GM23338 (cell line): ENCODE data around the gene MPPED2.

Experiments
- CTCF ChIP-seq, 2 experiments: fragments of 200-600 bp in 1 of 2; sonication (generic) in 1 of 2; conservative IDR thresholded peaks; 2 replicates each; pipeline versions ENCODE4 v1.5.1 to v1.6.1; 2016 to 2017; ENCODE audit warnings: antibody characterized with exemption in 2 of 2, low read depth in 2 of 2, mild to moderate bottlenecking in 2 of 2, moderate library complexity in 1 of 2
- EZH2phosphoT487 ChIP-seq: fragments of 200-600 bp; sonication (generic); IDR thresholded peaks from one replicate; pipeline ENCODE4 v1.8.1; 2018; ENCODE audit warnings: antibody characterized with exemption; ENCODE audit not compliant: unreplicated experiment
- POLR2AphosphoS5 ChIP-seq: IDR thresholded peaks from 2 replicates; pipeline ENCODE4 v1.6.1; 2016; ENCODE audit warnings: antibody characterized with exemption, low read depth

- TF ChIP-seq CTCF (conservative IDR thresholded peaks at IDR 0.05; ENCODE audit: low read depth in 2 of 2) (no peak), POLR2AphosphoS5 (no peak), EZH2phosphoT487 (no peak)
Observed at GRCh38 chr11:30485222-30485621, 100.9 kb downstream of the MPPED2 start.
